K562 (cell line): ENCODE data around the gene TEP1. TPM values are rescaled to one million over a fixed set of nuclear protein-coding genes. Genes with fewer than 3 reads are reported as not detected.
A peak's percentile ranks its signal among the peaks of the same experiment; 100 is the strongest.

Source experiments
- CBX1 ChIP-seq: sonication (generic); IDR thresholded peaks from 2 replicates; pipeline ENCODE4 v1.6.1; 2016; ENCODE audit warnings: antibody characterized with exemption, low read depth, mild to moderate bottlenecking
- CHD2 ChIP-seq: IDR thresholded peaks from 2 replicates; pipeline ENCODE4 v1.6.1; 2011; ENCODE audit warnings: low read depth, low read length
- ETV1 ChIP-seq: fragments of 450-650 bp; conservative IDR thresholded peaks from 2 replicates; pipeline ENCODE4 v1.6.1; 2016; ENCODE audit warnings: missing genetic modification characterization, control low read depth, low read depth, missing compliant biosample characterization
- FOXO4 ChIP-seq: fragments of 450-650 bp; formaldehyde crosslinking; IDR thresholded peaks from 2 replicates; pipeline ENCODE4 v1.4.0; 2020; ENCODE audit warnings: mild to moderate bottlenecking, moderate library complexity
- KDM5B ChIP-seq: fragments of 200-600 bp; sonication (generic); IDR thresholded peaks from 2 replicates; pipeline ENCODE4 v1.6.1; 2012; ENCODE audit warnings: low read depth, mild to moderate bottlenecking, moderate library complexity, low read length, control low read depth, inconsistent platforms; ENCODE audit not compliant: insufficient replicate concordance
- MYBL2 ChIP-seq, 2 experiments: fragments of 450-650 bp in 1 of 2; sonication (generic) in 1 of 2; formaldehyde crosslinking in 1 of 2; IDR thresholded peaks; 2 replicates each; pipeline versions ENCODE4 v1.6.1 to v1.8.1; 2017 to 2022; ENCODE audit warnings: borderline replicate concordance in 1 of 2, inconsistent platforms in 1 of 2, low read depth in 1 of 2, mild to moderate bottlenecking in 1 of 2, missing genetic modification reagents in 1 of 2, moderate library complexity in 1 of 2
- POLR2A ChIP-seq: fragments of 450-650 bp; conservative IDR thresholded peaks from 2 replicates; pipeline ENCODE4 v1.6.1; 2016
- SMAD4 ChIP-seq: fragments of 250-450 bp; sonication (Bioruptor Pico); conservative IDR thresholded peaks from 2 replicates; pipeline ENCODE4 v1.8.0; 2021; ENCODE audit warnings: inconsistent platforms, mild to moderate bottlenecking, moderate library complexity
- ZBTB11 ChIP-seq, 3 experiments: fragments of 200-800 bp in 1 of 3; fragments of 250-450 bp in 1 of 3; fragments of 450-650 bp in 1 of 3; sonication (Bioruptor Pico) in 1 of 3; sonication (Bioruptor generic) in 1 of 3; formaldehyde crosslinking in 1 of 3; IDR thresholded peaks; 2 replicates each; pipeline versions ENCODE4 v1.6.1 to v1.8.0; 2016 to 2022; ENCODE audit warnings: mild to moderate bottlenecking in 2 of 3, missing genetic modification characterization in 2 of 3, missing compliant biosample characterization in 1 of 3, moderate library complexity in 1 of 3
- ZZZ3 ChIP-seq: fragments of 450-650 bp; IDR thresholded peaks from 2 replicates; pipeline ENCODE4 v1.6.1; 2016; ENCODE audit warnings: antibody characterized with exemption, mild to moderate bottlenecking, moderate library complexity
- polyA plus RNA-seq, 8 experiments: library from polyadenylated mRNA; depleted of rRNA in 4 of 8; stranded (reverse) in 5 of 8; unstranded in 3 of 8; fragments of >200 nt; fragmentation: Nextera tagmentation in 2 of 8; fragmentation: Illumina TruSeq in 1 of 8; extraction: Ambion mirVana in 2 of 8; extraction: Trizol in 1 of 8; gene quantifications; 2 replicates each; pipeline versions ENCODE4 v1.2.1 to v1.2.3, GENCODE V29; 2011 to 2014; ENCODE audit warnings: inconsistent platforms in 1 of 8, missing spikeins in 1 of 8
- total RNA-seq, 7 experiments: library from RNA; depleted of rRNA in 6 of 7; stranded (reverse); fragments of >200 nt in 6 of 7; fragmentation: Illumina TruSeq in 2 of 7; extraction: Trizol in 2 of 7; gene quantifications; 2 replicates each; pipeline versions ENCODE4 v1.2.1 to v1.2.3, GENCODE V29; 2011 to 2021; ENCODE audit warnings: low replicate concordance in 1 of 7

TEP1 gene
- total and polyA plus RNA-seq, 9 of the 15 experiments (the other 6 are each of a cell fraction or from before 2014, with no cell fraction given): 1.0 to 12.2 (median 7.1) TPM

GRCh38 chr14:20412876-20413743 lies at the start of gene TEP1 (continued):
- TF ChIP-seq ETV1: 0 out of 2 replicates have a peak, but pooled peaks have one; percentile 28
- TF ChIP-seq POLR2A: peak; percentile 77
- TF ChIP-seq FOXO4 (CRISPR knock-in tag): 0 out of 2 replicates have a peak, but pooled peaks have one; percentile 81
- TF ChIP-seq KDM5B: peak; percentile 60
- TF ChIP-seq ZBTB11 (CRISPR knock-in tag; IDR thresholded peaks at IDR 0.05): peak; percentile 17 to 87 (median 54); a peak in 3 of 6 replicates
- no peak for TF ChIP-seq MYBL2 (IDR thresholded peaks at IDR 0.05; ENCODE audit: low read depth)
- TF ChIP-seq MYBL2 (CRISPR knock-in tag; IDR thresholded peaks at IDR 0.05; ENCODE audit: borderline replicate concordance): no peak
- TF ChIP-seq ZZZ3: no peak
- no peak for TF ChIP-seq CHD2
- TF ChIP-seq SMAD4 (CRISPR knock-in tag): peak; percentile 34; the same call in 1 of the 2 replicates
- no peak for TF ChIP-seq CBX1
